GM12872 (cell line): Measurements from ENCODE around the gene SKIDA1.

Source experiments
- CTCF ChIP-seq: IDR thresholded peaks from 3 replicates; pipeline ENCODE4 v1.5.1; 2011; ENCODE audit warnings: low read depth, mild to moderate bottlenecking, low read length, moderate library complexity; ENCODE audit not compliant: insufficient read depth

Gene SKIDA1

GRCh38 chr10:21511946-21512572 is 13.4 kb downstream of the SKIDA1 start:
- no peak for TF ChIP-seq CTCF

- TF ChIP-seq CTCF: no peak
These were observed 14.3 kb downstream of the SKIDA1 start for GRCh38 chr10:21511095-21511570.

DNA sequence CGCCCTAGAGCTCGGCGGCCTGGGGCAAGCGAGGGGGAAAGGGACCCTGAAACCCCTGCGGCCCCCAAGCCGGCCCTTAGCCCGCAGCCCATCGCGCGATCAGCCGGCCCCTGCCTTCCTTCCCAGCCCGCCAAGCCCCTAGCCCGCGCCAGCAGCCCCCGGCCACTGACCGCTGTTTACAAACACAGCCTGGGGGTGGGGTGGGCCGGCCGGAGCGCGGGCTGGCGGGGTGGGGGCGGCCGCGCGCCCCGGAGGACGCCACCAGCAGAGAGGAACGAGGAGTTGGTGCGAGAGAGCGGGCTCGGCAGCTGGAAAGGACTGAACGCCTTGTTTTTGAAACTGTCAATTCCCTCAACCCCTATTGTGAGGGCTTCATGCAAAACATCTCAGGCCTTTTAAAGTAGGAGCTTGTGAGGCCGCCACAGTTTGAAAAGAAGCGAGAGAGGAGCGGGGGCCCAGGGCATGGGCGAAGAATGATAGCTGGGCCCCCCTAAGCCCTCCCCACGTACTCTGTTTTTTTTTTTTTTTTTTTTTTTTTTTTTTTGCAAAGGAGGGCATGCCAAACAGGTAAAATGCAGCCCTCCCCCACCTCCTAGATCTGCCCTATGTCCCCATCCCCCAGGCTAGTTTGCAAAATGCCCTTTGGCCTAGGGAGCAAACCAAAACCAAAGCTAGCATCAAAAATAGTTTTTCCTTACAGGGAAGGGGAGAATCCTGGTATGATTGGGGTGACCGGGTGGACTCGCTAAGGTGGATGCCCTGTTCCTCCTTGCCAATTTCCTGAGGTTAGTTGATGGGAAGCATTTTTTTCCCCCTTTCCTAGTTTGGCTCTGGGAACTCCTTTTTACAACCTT is 15.0 kb downstream of the SKIDA1 start:
- TF ChIP-seq CTCF: no peak

DNA sequence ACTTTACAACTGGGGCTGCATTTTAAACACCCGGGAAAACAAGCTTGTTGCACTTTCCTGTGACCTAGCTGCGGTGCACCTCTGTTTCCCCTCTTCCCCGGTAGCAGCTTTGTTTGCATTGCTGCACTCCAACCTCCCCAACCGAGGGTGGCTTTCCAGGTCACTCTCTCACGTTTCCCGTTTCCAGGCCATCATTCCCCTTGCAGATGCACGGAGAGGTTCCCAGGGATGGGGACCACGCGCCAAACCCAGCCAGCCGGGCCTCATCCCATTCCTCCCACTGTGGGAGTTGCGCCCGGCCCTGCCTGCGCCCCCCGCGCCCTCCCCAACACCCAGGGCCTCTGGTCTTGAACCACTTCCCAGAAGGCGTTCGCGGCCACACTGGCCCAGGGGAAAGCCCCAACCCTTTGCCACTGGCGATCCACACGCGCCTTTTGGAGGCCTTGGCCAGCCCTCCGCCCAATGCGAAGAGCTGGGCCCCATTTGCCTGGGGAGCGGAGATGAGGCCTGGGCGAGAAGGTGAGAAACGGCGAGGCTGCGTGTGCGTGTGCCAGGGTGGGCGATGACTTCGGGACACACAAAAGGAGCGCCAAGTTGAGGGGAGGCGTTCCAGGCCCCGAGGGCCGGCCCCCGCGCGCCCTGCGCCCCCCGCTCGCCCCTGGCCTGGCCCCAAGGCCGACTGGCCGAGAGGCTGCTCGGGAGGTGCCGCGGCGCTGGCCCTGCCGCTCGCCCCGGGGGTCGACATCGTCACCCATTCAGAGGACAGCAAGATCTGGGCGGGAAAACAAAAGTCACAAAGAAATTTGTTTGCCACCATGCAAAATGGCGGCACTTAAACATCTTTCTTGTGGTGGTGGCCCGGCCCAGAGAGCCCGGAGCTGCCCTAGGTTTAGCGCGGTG is 15.9 kb downstream of the SKIDA1 start:
- no peak for TF ChIP-seq CTCF

DNA sequence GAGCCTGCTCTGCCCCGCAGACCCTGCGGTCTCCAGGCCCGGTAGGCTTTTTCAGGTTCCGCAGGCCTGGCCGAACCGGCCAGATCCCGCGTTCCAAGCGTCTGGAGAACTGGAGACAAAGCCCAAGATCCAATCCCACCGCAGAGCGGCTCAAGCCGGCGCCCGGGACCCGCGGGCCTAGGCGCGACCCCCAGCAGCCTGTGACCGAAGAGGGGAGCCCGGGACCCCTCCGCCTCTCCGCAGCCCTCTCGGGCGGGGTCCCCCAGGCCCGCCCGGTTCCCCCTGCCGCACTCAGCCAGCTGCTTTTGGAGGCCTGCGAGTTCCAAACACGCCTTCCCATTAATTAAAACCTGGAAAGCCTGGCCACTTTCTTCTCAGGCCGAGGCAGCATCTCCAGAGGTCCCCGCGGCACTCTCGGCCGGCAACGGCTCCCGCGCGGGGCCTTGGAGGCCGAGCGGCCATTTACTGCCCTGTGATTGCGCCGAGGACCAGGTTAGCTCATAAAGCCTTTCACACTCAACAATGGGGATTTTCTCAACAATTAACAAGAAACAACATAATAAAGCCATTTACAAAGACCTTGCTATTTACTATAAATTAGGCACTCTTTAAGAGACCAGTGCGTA is 16.7 kb downstream of the SKIDA1 start:
- TF ChIP-seq CTCF: no peak

- no peak for TF ChIP-seq CTCF
These were observed 18.3 kb downstream of the SKIDA1 start for GRCh38 chr10:21507150-21507549.

GRCh38 chr10:21506351-21506750 is 19.1 kb downstream of the SKIDA1 start:
- no peak for TF ChIP-seq CTCF
